DLD1 (cell line): ENCODE measurements around the gene FN1.
"Not testable (repeated sequence)": the region's sequence is repeated elsewhere in the genome, so short reads cannot be mapped to it uniquely, and the experiment has no call there.

ENCODE experiments used
- in situ Hi-C: cut with HindIII; loops from 2 replicates; pipeline ENCODE4 v1.10.0; 2017; ENCODE audit warnings: low sequenced_read_pairs

FN1 gene

DNA sequence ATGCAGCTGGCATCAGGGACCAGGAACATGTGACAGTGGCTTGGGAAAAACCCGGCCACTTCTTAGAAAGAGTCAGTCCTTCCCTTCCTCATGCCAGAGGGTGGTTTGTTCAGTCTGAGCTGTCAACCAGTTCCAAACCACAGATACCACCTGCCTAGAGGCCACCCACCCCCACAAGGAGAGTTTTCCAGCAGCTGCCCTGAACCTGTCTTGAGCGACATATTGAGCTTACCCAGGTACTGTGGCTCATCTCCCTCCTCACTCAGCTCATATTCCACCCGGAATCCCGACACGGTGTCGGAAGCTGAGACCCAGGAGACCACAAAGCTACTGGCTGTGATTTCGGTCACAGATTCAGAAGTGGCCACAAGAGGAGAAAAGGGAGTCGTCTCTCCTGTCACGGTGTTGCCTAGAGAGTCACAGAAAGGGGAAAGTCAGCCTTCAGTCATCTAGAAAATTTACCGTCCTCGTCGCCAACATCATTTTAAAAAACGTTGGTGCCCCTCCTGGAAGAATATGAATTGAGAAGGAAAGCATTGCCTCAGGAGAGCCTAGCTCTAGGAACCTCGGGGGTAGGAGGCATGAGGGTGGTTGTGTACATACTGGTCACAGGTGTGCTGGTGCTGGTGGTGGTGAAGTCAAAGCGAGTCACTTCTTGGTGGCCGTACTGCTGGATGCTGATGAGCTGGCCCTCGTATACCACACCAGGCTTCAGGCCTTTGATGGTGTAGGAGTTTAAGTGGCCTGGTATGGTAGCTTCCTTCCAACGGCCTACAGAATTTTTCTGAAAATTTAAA is 26.3 kb downstream of the FN1 start:
- in situ Hi-C loops, result no loop called here

DNA sequence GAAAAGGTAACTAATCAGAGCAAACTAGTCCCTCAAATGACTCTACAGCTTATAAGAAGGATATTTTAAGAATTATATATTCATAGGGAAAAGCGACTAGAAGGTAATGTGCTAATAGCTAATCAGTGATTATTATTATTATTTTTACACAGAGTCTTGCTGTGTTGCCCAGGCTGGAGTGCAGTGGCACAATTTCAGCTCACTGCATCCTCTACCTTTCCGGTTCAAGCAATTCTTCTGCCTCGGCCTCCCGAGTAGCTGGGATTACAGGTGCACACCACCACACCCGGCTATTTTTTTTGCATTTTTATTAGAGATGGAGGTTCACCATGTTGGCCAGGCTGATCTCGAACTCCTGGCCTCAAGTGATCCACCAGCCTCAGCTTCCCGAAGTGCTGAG is 27.4 kb downstream of the FN1 start:
- in situ Hi-C loops, result not testable (repeated sequence)

DNA sequence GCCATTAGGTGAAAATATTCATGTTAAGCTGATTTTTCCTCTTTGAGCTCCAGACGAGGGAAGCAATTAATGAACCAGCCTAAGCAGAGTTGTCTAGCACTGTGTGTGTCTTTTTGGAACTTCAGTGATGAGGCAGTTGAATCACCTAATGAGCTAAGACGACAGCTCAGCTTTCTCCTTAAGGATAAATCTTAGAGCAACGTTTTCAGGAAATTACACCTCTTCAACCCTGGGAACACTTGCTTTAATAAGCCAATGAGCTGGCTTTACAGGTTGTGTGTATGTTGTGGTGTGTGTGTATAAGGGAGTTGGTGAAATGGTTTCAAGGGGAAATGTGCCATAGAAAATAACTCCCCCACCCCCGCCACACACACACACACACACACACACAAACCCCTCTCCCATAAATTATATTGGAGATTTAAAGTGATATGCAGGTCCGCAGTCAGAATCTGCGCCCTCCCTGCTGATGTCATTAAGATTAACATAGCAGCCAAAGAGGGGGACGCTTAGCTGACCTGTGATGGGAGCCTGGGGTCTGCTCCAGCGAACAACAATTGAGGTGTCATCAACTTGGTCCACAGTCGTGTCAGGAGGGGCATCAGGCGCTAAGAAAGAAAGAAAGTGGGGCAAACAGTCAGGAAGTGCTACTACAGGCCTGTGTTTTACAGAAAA is 28.1 kb downstream of the FN1 start:
- in situ Hi-C loops, result no loop called here

DNA sequence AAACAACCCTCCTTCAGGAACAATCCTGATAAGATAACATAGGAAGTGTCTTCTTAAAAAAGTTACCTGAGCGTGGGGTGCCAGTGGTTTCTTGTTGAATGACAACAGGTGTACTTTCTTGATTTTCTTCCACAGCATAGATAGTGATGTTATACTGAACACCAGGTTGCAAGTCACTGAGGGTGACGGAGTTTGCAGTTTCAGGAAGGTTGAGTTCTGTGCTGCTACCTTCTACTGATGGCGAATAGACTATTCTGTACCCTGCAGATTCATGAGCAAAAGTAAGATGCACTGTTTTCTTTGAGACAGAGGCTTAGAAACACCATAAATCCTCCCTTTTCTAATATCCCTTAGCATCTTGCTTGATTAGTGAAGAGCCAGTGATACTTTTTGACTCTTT is 28.8 kb downstream of the FN1 start:
- in situ Hi-C loops, result no loop called here

DNA sequence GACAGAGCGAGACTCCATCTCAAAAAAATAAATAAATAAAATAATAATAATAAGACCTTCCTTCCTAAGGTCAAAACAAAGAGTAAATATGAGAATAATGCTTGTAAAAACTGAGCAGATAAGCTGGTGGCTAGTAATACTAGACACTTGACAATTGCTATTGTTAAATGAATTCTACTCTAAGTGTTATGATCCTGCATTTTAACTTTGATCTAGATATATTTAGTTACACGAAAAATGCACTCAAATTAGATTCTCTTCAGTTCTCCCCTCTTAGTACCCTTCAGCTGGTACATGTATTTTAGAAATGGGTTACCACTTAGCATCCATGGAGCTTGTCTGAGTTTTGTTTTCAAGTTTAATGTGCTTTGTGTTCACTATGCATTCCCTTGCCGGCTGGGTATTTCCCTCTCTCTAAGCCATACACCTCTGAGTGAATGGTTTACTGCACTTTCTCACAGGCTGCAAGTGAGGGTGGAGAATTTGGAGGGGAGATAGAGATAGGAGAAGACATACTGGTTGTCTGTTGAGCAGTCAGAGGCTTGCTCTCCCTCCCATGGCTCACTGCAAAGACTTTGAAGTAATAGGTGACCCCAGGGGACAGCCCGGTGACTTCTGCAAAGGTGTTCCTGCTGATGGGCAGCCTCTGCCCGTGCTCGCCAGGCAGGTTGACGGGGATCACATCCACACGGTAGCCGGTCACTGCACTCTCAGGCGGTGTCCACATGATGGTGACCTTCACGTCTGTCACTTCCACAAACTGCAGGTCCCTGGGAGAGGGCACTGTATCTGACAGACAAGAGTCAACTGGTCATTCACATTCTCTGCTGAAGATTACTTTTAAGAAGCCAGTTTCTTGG is 29.9 kb downstream of the FN1 start:
- in situ Hi-C loops, result no loop called here

DNA sequence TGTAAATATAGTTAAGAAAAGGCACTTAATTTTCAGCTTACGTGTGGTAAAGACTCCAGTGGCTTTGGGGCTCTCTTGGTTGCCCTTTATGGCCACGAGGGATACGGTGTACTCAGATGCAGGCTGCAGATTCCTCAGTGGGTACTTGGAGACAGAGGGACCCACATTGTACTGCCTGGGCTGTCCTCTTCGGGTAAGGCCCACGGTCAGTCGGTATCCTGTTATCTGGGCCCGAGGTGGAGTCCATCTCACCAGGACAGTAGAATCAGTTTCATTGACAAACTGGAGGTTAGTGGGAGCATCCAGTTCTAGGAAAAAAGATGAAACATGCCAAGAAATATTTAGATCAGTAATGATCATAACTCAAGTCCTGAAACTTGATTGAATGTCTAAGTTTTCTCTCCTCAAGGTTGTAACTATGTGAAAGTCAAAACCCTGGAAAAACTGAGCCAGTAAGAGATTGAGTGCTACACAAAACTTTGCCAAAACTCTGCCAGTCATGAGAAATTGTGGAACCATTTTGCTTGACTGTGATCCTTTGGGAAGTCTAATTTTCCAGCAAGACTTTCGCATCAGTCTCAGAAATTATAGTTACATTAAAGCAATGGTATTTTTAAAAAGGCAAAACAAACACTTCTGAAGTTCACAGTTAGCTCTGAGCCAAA is 31.4 kb downstream of the FN1 start:
- in situ Hi-C loops, result no loop called here

DNA sequence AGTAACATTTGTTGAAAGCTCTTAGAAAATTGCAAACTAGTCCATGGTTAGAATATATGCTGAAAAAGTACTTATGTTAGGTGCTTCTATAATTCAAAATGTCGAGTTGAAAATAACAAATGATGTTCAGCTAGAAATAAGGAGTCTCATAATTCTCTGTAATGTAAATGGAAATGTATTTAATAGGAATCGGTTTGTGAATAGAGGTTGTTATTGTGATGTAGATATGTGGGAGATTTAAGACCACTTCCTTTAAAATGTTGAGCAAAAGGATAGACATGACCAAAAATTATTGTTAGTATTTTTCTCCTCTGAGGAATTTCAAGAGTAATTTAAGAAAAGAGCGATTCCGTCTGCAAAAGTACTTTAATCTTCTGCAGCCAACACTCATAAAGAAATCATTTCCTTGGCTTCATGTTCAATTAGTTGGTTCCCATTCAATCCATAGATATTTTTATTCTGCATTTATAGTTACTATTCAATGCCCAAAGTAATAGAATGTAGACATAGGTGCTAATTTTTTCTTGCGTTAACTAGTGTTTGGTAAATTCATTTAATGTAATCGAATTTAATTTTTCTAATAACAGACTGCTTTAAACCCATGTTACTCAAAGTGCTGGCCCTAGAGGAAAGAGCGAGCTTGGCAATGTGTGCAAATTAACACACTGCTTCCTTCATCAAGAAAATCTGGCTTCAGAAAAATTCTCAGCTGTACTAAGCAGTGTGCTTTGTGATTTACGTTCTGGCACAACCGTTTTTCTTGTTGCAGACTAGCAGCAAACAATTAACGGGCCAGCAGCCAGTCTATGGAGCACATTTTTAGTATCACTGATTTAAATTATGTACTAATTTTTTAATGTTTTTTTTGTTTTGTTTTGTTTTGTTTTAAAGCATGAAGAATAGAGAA is 32.2 kb downstream of the FN1 start:
- in situ Hi-C loops, result no loop called here

DNA sequence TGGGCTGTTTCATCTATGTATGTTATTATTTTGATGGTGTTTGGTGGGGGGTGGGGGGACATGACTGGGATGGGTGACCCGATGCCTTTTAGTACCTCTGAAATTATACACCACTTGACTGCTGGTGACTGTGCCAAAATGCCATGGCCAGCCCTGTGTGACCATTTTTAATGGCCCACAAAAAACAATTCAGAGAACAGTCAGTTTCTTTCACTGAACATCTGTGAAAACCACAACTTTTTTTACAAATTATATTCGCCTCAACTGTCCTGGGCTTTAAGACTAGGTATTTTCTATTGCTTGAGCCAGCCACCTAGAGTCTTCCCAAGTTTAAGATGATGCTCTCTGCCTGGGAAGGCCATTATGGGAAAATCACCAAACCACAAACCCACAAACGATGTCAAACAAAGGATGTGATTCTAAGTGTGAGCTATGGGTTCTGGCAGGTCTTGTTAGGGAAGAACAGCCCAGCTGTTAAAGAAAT is 33.9 kb downstream of the FN1 start:
- in situ Hi-C loops, result no loop called here

DNA sequence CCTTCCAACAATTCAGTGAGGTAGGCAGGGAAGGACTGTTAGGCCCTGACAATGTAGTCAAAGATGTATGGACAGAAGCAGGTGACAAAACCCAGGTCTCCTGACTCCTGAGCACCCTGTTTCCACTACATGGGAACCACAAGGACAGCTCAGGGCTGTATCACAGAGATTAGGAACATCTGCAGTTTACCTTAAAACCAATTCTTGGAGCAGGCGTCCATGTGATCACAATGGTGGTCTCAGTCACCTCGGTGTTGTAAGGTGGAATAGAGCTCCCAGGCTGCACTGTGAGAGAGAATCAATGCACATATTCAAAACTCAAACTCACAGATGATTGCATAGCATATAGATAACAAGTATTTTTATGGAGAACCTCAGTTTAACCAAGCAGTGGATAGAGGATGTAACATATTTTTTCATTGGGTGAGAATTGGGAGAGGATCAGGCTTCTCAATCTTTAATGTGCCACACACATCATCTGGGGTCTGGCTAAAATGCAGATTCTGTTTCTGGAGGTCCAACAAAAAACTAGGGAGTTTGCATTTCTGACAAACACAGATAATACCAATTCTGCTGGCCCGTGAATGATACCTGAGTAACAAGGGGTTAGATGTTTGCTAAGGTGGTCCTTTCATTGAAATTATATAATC is 36.7 kb downstream of the FN1 start:
- in situ Hi-C loops, result no loop called here

DNA sequence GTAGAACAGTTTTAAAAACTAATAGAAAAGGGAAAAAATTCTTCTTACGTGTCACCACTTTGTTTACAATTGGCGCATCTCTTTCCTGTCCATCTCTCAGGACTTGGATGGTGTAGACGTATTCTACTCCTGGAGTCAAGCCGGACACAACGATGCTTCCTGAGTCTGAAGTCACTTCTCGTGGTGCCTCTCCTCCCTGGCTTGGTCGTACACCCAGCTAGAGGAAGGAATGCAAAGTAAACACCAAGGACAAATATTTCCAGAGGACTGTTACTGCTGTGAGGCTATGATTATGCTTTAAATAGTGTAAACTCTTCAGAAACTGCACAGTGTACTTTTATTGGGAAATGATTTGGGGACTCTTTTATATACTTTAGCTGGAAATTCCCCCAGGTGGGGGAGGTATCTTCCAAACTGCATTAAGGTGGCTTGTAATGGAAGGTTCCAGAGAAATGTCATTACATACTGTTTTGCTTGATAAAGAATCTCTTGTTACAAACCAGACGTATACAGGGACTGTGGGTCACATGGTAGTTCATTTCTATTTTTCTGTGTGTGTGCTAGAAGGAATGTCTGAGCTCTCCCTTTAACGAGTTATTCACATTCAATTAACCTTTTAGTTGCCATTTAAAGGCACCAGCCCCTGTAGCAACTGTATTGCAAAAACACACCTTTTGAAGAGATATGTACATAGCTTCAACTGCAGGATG is 38.1 kb downstream of the FN1 start:
- in situ Hi-C loops, result no loop called here

DNA sequence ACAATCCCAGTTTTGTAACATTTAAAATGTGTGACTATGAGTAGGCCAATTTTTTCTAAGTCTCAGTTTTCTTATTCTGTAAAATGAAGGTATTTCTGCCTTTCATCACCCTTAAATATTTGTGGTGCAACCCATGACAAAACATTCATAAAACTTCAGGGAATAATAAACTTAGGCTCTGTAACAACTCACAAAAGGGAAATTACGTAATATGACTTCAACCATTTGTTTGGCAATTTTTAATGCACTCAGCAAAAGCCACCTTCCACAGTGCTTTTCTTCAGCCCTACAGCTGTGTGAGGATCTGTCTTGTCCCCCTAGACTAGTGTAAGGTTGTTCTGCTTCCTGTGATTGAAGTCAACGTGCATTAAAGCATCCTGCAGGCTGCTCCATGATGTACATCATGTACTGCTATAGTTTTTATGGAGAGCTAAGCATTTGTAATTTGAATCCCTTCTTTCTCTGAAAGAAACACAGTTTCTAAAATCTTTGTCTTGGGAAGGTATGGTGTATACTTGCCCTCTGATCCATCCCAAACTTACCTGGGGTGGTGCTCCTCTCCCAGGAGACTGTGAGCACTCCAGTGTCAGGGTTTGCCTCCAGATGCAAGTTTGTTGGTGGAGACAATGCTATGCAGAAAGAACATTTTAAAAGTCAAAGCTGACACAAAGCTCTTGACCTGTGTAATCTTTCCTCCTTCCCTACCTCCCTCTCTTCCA is 39.1 kb downstream of the FN1 start:
- in situ Hi-C loops, result no loop called here

DNA sequence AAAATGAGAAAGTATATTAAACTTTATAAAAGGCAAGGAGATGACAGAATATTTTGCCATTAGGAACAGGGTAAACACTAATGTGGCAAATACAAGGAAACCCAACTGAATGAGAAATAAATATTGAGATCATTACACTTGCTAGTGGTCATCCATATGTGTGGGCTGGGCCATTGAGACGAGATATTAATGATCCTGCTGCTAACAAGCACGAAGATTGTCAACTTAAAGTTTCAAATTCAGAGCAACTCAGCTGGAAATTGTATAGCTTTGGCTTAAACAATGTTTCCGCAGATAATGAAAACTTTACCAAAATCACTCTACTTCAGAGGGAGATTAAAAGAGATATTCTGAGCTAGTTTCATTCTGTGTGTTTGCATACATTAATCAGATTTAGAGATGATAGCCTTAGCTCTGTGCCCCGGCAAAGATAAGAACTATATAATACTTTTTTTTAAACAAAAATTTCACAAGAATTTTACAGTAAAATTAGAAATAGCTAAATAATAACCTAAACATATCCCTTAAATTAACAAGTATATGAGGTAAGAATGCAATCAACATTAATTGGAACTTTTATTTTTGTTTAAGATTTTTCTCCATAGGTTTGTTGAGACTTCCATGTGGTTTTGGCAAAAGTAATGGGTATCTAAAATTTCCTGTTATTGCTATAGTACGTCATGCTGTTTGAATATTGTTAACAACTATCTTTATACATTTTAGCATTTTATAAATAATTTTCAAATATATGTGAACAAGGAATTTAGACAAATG is 40.0 kb downstream of the FN1 start:
- in situ Hi-C loops, result no loop called here

DNA sequence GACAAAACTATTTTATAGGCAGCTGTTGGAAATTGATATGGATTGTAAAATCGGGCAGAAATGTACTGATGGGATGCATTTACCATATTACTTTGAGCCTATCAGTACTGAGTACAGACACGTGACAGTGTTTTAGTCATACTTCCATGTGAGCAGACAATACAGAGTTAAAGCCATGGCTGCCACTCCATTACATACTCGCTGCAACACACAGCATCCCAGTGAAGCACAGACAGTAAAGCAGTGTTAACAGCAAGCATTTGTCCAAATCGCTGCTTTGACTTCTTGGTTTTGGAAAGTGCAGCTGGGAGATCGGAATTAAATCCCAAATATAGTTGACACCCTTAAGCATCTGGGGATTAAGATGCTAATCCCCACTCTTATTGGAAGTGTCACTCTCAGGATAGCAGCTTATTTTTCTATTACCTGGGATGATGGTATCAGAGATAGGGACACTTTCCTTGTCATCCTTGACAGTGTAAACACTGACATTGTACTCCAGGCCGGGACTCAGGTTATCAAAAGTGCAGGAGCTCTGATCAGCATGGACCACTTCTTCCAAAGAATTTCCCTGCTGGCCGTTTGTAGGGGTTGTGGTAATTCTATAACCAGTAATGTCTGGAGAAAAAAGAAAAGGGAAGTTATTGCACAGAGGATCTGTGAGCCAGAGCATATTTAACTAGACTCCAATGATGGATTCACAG is 41.6 kb downstream of the FN1 start:
- in situ Hi-C loops, result no loop called here

DNA sequence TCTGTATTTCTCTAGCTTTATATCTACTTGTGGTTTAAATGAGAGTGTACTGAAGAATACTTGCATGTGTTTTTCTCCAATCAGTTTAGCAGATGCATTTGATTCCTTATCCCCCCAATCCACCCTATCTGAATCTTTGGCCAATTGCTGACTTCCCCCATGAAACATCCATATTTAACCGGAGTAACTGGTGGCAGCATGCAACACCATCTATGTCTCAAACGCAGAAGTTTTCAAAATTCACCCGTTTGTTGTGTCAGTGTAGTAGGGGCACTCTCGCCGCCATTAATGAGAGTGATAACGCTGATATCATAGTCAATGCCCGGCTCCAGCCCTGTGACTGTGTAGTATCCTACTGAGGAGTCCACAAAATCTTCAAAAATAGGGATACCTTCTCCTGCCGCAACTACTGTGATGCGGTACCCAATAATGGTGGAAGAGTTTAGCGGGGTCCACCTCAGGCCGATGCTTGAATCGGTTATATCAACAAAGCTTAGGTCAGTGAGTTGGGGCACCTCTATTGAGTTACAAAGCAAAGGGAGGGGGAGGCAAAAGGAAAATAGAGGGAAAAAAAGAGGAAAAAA is 43.1 kb downstream of the FN1 start:
- in situ Hi-C loops, result no loop called here

DNA sequence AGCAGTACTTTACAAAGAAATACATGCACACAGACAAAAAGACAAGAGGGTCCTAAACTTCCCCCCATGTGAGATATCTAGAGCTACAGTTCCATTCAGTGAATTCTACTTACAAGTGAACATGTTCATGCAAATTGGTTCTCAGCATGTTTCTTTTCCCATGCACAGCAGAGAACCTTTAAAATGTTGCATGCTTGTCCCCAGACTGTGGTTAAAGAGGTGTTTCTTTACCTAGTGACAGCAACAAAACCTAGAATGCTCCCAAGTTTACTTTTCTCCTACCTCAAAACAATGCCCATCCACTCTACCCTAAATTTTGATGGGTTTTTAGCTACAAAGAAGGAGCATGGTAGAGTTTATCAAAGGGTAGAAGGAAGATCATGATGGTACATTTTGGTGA is 43.7 kb downstream of the FN1 start:
- in situ Hi-C loops, result no loop called here

DNA sequence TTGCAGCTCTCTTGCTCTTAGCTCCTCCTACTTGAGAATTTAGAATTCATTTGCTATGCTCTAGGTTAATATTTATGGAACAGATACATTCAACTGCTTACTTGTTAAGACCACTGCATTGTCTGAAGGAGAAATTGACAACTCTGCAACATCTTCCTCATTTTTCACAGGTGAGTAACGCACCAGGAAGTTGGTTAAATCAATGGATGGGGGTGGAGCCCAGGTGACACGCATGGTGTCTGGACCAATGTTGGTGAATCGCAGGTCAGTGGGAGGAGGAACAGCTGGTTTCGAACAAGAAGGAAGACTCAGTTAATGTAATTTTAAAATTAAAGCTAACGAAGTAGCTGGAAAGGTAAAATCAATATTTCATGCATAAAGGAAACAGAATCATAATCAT is 44.3 kb downstream of the FN1 start:
- in situ Hi-C loops, result no loop called here

DNA sequence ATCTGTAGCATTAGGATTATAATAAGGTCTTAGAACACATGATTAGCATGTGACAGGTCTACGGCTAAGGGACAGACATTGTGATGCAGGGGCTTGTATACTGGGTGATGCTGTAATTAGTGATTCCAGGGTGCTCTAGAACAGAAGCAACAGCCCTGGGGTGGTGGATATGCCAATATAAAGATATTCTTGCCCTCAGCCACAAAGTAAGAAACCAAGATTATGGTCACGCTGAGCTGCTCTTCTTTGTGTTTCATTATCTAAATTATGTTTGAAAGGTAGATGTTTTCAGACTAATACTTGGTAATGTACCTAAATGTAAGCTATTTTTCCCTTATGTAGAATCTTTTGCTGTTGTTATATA is 45.3 kb downstream of the FN1 start:
- in situ Hi-C loops, result no loop called here
